Hindlimb muscle (tissue), 1 donor: ENCODE data around the gene ST8SIA5. TPM values are rescaled to one million over a fixed set of nuclear protein-coding genes. Genes with fewer than 3 reads are reported as not detected.

ENCODE experiments used
- DNase-seq: peaks from one replicate; pipeline ENCODE4 v3.0.0-alpha.2; 2013
- polyA plus RNA-seq: library from polyadenylated mRNA; unstranded; fragments of 120-200 nt; gene quantifications from one replicate; pipeline ENCODE4 v1.2.1, GENCODE V29; 2013; ENCODE audit not compliant: insufficient read length

The ST8SIA5 gene
- polyA plus RNA-seq, 1 donor: 6.9 TPM

- no peak for DNase-seq
Observed at GRCh38 chr18:46668135-46668534, 88.7 kb downstream of the ST8SIA5 start.

GRCh38 chr18:46663539-46663938 is 93.3 kb downstream of the ST8SIA5 start:
- no peak for DNase-seq

- DNase-seq: no peak
Observed at GRCh38 chr18:46660957-46661749, 95.7 kb downstream of the ST8SIA5 start.

GRCh38 chr18:46659484-46659883 is 97.4 kb downstream of the ST8SIA5 start:
- DNase-seq: no peak

- no peak for DNase-seq
Observed at GRCh38 chr18:46657115-46657955, 99.5 kb downstream of the ST8SIA5 start, which contains the start of gene LOXHD1. LOXHD1 (minus strand) TSS chr18:46657220; CDS start chr18:46657033, 187 bp downstream.

- no peak for DNase-seq
Observed at GRCh38 chr18:46656326-46657114, 100.3 kb downstream of the ST8SIA5 start.

GRCh38 chr18:46652372-46652771 is 104.5 kb downstream of the ST8SIA5 start:
- DNase-seq: no peak

- DNase-seq: no peak
Observed at GRCh38 chr18:46650681-46651080, 106.2 kb downstream of the ST8SIA5 start.

GRCh38 chr18:46649071-46649862 is 107.6 kb downstream of the ST8SIA5 start:
- no peak for DNase-seq

GRCh38 chr18:46646468-46646867 is 110.4 kb downstream of the ST8SIA5 start:
- DNase-seq: no peak

- no peak for DNase-seq
Observed at GRCh38 chr18:46642561-46642960, 114.3 kb downstream of the ST8SIA5 start.

- DNase-seq: no peak
Observed at GRCh38 chr18:46641917-46642316, 114.9 kb downstream of the ST8SIA5 start.

GRCh38 chr18:46639386-46639785 is 117.5 kb downstream of the ST8SIA5 start:
- no peak for DNase-seq

- DNase-seq: no peak
Observed at GRCh38 chr18:46636040-46636630, 120.7 kb downstream of the ST8SIA5 start.

- no peak for DNase-seq
Observed at GRCh38 chr18:46632401-46633071, 124.3 kb downstream of the ST8SIA5 start.

- no peak for DNase-seq
Observed at GRCh38 chr18:46630991-46631390, 125.9 kb downstream of the ST8SIA5 start.

GRCh38 chr18:46630160-46630559 is 126.7 kb downstream of the ST8SIA5 start:
- DNase-seq: no peak

GRCh38 chr18:46629361-46629760 is 127.5 kb downstream of the ST8SIA5 start:
- DNase-seq: no peak

- no peak for DNase-seq
Observed at GRCh38 chr18:46628206-46628605, 128.6 kb downstream of the ST8SIA5 start.

- no peak for DNase-seq
Observed at GRCh38 chr18:46627136-46627535, 129.7 kb downstream of the ST8SIA5 start.

- no peak for DNase-seq
Observed at GRCh38 chr18:46625069-46625468, 131.8 kb downstream of the ST8SIA5 start.
